Measurements from ENCODE around the gene METTL4. TPM values are rescaled to one million over a fixed set of nuclear protein-coding genes. Genes with fewer than 3 reads are reported as not detected.
"Not testable (repeated sequence)": the region's sequence is repeated elsewhere in the genome, so short reads cannot be mapped to it uniquely, and the experiment has no call there.

The METTL4 gene
- total RNA-seq, 1 donor from 2014 or later = 7.3 TPM

GRCh38 chr18:2569338-2570207 is 1.7 kb downstream of the METTL4 start:
- intact Hi-C loops (cut with DNase I) = no loop called here

DNA sequence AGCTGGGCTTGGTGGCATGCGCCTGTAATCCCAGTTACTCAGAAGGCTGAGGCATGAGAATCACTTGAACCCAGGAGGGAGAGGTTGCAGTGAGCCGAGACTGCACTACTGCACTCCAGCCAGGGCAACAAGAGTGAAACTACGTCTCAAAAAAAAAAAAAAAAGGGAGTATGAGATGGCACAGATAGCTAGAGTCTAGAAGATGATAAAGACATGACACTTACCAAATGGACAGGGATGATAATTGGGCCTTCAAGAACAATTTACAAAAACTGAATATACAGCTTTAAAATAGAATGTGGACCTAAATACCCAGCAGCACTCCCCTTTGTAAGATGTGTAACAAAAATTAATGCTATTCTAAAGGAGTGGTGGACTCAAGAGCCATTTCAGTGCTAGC is 2.7 kb downstream of the METTL4 start:
- intact Hi-C loops (cut with DNase I) = no loop called here
- DNase-seq (ENCODE audit: missing footprints) = no peak

More at GRCh38 chr18:2569338-2570207, 1.7 kb downstream of the METTL4 start:
- ATAC-seq (no peak), DNase-seq (ENCODE audit: missing footprints) (no peak)

GRCh38 chr18:2568129-2568528 is 3.2 kb downstream of the METTL4 start:
- DNase-seq (ENCODE audit: missing footprints) (no peak), ATAC-seq (no peak)
- intact Hi-C loops (cut with DNase I) = no loop called here

More for the DNA sequence above, 2.7 kb downstream of the METTL4 start:
- no peak for ATAC-seq

DNA sequence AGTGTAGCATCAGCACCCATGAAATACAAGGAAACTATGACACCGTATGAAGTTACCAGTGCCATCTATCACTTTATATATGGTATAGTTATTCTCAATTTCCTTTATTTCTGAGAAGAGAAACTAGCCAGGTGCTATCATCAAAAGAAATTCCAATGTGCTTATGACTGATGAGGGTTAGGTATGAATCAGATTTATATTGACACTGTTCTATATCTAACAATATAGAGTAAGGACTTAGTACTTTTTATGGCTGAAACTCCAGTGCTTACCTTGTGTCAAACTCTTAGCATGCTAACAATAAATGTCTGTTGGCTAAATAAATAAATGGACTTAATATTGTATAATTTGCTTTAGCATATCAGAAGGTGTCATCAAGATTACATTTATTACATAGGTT is 6.9 kb downstream of the METTL4 start:
- ATAC-seq = no peak
- intact Hi-C loops (cut with DNase I) = no loop called here
- no peak for DNase-seq (ENCODE audit: missing footprints)

DNA sequence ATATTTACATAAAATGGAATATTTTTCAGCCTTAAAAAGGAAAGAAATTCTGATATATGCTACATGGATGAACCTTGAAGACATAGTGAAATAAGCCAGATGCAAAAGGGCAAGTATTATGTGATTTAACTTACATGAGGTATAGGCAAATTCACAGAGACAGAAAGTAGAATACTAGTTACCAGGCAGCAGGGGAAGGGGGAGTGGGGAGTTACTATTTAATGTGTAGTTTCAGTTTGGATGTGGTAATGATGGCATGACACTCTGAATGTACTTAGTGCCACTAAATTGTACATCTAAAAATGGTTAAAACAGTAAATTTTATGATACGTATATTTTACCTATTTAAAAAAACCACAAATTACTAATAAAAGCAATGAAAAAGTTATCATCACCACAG is 12.1 kb downstream of the METTL4 start:
- intact Hi-C loops (cut with DNase I) = no loop called here
- no peak for DNase-seq (ENCODE audit: missing footprints)
- ATAC-seq = no peak

- ATAC-seq (no peak), DNase-seq (ENCODE audit: missing footprints) (no peak)
- intact Hi-C loops (cut with DNase I) = no loop called here
These were observed 13.8 kb downstream of the METTL4 start for GRCh38 chr18:2557536-2557935.

DNA sequence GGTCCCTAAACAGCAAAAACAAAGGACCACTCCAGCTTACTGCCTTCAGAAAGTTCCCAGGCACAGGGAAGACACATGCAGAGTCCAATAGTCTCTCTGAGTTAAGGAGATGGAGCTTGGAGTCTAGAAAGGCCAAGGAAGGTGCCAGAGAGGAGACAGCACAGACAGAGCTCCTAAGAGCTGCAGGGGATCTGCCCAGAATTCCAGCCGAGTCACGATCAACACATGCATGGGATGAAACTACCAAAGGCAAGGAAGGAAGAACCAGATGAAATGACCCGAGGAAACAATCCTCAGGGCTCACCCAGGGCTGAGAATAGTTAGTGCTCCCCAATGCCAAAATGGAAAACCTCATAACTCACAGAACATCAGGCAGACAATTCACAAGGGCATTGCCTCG is 15.4 kb downstream of the METTL4 start:
- intact Hi-C loops (cut with DNase I) = no loop called here
- DNase-seq (ENCODE audit: missing footprints) (no peak), ATAC-seq (no peak)

- intact Hi-C loops (cut with DNase I) = no loop called here
- DNase-seq (ENCODE audit: missing footprints) (no peak), ATAC-seq (no peak)
These were observed 16.6 kb downstream of the METTL4 start for GRCh38 chr18:2554696-2555095.

- no peak for ATAC-seq
- no peak for DNase-seq (ENCODE audit: missing footprints)
- intact Hi-C loops (cut with DNase I) = no loop called here
These were observed 19.9 kb downstream of the METTL4 start for GRCh38 chr18:2551425-2551824.

GRCh38 chr18:2549462-2549861 is 21.8 kb downstream of the METTL4 start:
- intact Hi-C loops (cut with DNase I) = loop anchor here (5.0 kb wide), 3 partner anchors 212 to 1687 kb away; no protein-coding TSS in a partner anchor
- ATAC-seq = no peak
- no peak for DNase-seq (ENCODE audit: missing footprints)

DNA sequence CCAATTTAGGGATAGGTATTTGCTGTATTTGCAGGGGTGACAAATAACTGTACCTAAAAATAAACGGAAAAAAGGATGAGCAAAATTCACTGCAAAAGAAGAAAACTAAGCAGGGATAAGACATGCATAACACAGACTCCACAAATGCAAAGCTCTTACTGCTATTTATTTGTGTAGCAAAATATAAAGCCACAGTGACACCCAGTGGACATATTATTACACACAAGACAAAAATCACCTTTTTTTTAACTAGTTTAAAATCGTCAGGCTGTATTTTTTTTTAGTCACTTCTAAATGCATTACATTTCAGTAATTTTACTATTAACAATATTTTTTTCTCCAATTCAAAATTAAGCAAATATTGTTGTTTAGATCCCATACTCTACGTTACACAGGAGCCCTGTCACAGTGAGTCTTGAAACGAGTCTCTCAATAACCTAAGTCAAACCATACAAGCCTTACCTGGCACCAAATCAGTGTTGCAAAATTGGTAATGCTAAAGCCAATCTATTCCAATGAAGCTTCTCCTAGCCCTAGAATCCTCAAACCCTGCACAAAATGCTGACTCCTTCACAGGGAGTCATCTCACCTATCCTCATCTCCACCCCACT is 23.7 kb downstream of the METTL4 start:
- ATAC-seq (no peak), DNase-seq (ENCODE audit: missing footprints) (no peak)
- intact Hi-C loops (cut with DNase I) = loop anchor here (5.0 kb wide), 3 partner anchors 210 to 1685 kb away; no protein-coding TSS in a partner anchor

DNA sequence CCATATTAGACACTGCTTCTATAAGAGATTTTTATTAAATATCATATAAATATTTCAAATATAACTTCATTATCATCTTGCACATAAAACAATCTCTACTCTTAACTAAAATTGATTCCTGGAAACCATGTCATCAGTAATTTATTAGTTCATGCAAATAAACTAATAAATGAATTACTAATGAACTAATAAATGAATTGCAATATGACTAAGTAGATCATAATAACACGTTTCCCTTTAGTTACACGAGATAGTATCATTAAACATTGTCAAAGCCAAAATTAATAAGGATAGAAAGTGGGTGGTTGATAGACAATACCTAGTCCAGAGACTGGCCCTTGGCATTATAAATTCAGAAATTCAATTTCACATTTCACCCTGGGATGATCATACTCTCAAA is 26.1 kb downstream of the METTL4 start:
- DNase-seq (ENCODE audit: missing footprints) (no peak), ATAC-seq (no peak)
- intact Hi-C loops (cut with DNase I) = loop anchor here (5.0 kb wide), 3 partner anchors 208 to 1683 kb away; no protein-coding TSS in a partner anchor

- ATAC-seq; DNase-seq (ENCODE audit: missing footprints); intact Hi-C loops (cut with DNase I): not testable (repeated sequence)
These were observed 29.3 kb downstream of the METTL4 start for GRCh38 chr18:2541925-2542563.

DNA sequence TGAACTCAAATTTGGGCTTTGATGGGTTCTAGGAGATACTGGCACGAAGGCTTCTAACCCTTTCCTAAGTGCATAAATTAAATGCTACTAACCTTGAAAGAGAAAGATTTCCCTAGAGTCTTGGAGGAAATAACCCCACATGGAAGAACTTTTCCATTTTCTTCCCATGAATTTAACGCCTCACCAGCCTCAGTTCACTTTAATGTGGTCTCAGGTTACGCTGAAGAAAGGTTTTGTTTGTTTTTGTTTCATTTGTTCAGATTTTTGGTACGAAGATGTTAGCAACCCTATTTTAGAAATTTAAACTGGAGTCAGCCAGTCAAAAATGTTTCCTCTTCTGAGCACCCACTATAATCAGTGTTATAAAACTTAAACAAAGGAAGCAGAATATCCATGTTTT is 30.7 kb downstream of the METTL4 start:
- ATAC-seq (no peak), DNase-seq (ENCODE audit: missing footprints) (no peak)
- intact Hi-C loops (cut with DNase I) = no loop called here

DNA sequence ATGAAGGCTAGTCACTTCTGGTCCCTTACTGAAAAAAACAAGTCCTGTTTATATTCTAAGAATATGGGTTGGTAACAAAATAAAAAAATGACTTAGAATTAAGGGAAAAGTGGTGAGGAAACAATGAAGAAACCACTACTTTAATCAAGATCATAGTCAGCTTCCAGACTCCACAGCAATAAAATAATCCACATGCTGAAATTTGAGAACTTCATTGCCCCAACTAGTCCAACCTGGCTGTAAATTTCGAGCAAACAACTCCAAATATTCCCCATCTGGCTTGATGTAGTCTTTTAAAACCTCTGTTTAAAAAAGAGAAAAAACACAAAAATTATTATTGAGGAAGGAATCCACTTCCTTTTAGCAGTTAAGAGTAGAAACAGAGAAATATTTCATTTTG is 32.5 kb downstream of the METTL4 start:
- ATAC-seq = no peak
- intact Hi-C loops (cut with DNase I) = no loop called here
- no peak for DNase-seq (ENCODE audit: missing footprints)

DNA sequence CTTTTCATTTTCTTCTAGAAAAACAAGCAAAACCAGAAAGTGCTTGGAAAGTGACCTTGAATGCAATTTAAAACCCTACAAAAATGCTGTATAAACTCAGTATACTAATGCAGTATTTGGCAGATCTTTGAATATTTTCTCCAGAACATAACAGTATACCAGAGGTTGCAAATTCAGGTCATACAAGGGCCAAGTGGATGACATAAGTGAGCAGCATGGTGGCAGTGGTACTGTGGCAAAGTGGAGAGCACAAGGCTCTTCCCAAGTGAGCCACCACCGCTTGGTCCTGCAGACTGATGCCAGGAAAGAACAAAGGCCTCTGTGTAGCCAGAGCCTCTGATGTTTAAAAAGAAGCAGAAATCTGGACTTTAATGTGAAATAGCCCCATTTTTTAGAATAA is 33.1 kb downstream of the METTL4 start:
- DNase-seq (ENCODE audit: missing footprints) (no peak), ATAC-seq (no peak)
- intact Hi-C loops (cut with DNase I) = no loop called here

DNA sequence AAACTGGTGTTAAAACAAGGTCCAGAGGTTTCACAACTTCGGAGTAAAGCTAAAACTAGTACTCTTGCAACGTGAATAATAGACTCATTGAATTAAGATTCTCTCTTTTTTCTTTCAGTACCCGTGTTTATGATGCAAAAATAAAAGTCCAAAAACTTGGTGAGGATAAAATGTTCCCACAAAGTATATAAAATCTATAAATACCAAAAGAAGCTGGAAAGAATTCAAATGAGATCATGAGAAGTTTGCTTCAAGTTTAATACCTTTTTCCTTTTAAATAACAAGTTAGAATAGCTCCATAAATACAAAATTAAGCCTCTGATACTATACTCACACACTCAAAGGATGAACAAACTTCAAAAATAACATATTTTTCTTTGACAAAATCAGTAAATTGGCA is 34.0 kb downstream of the METTL4 start:
- no peak for DNase-seq (ENCODE audit: missing footprints)
- ATAC-seq = no peak
- intact Hi-C loops (cut with DNase I) = no loop called here

GRCh38 chr18:2536493-2536892 is 34.8 kb downstream of the METTL4 start:
- peak; percentile 46 for ATAC-seq
- DNase-seq (ENCODE audit: missing footprints) = no peak
- intact Hi-C loops (cut with DNase I) = no loop called here

DNA sequence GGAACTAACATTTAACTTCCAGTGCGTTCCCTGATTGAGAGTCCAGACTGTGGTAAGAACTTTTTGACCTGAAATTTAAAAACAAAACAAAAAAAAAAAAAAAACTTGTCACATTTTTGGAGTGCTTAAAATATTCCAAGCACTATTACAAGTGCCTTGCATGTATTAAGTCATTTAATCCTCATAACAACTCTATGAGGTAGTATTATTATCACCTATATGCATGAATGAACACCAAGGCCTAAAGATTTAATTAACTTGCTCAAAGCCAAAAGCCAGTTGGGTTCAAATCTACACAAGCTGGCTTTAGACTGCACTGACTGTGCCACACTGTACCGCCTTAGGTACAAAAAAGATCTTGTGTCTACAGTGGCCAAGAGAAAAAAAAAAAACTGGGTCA is 35.2 kb downstream of the METTL4 start:
- intact Hi-C loops (cut with DNase I) = no loop called here
- DNase-seq (ENCODE audit: missing footprints) = no peak
- no peak for ATAC-seq

GRCh38 chr18:2535419-2535910 is 35.8 kb downstream of the METTL4 start:
- intact Hi-C loops (cut with DNase I) = no loop called here
- ATAC-seq = no peak

More at GRCh38 chr18:2535419-2535910, 35.8 kb downstream of the METTL4 start:
- DNase-seq (ENCODE audit: missing footprints) = no peak
